ENCODE data around the gene ST8SIA5. TPM values are rescaled to one million over a fixed set of nuclear protein-coding genes. Genes with fewer than 3 reads are reported as not detected.

ST8SIA5 gene
- total RNA-seq, 4 donors from 2014 or later: not detected

DNA sequence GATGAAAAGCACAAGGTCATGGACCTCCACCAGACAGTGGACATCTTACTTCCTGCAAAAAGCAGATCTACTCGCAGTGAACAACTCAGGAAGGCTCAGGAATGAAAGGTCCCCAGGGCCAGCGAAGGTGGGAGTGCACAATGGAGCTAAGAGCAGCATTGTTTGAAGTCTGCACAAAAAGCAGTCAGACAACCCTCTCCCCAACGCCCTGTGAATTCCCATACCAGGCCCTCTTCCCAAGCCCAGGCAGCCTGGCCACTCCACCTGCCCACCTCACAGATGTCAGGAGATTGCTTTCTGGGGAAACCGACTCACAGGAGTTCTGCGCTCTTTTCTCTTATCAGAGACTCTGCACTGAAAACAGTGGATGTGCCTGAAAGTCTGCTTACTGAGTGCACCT lies 34.8 kb downstream of the ST8SIA5 start:
- H3K36me3 ChIP-seq: no peaks in the 10 kb centered on the region
- no peaks in the 10 kb centered on the region for H3K9me3 ChIP-seq
- no peak for DNase-seq
- no peaks in the 10 kb centered on the region for H3K27me3 ChIP-seq
- TF ChIP-seq POLR2A (IDR thresholded peaks at IDR 0.05): no peak
- TF ChIP-seq, protein P1, sequence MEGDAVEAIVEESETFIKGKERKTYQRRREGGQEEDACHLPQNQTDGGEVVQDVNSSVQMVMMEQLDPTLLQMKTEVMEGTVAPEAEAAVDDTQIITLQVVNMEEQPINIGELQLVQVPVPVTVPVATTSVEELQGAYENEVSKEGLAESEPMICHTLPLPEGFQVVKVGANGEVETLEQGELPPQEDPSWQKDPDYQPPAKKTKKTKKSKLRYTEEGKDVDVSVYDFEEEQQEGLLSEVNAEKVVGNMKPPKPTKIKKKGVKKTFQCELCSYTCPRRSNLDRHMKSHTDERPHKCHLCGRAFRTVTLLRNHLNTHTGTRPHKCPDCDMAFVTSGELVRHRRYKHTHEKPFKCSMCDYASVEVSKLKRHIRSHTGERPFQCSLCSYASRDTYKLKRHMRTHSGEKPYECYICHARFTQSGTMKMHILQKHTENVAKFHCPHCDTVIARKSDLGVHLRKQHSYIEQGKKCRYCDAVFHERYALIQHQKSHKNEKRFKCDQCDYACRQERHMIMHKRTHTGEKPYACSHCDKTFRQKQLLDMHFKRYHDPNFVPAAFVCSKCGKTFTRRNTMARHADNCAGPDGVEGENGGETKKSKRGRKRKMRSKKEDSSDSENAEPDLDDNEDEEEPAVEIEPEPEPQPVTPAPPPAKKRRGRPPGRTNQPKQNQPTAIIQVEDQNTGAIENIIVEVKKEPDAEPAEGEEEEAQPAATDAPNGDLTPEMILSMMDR (IDR thresholded peaks at IDR 0.05): no peak
- no peak overlapping the region for H3K27ac ChIP-seq
- intact Hi-C loops (cut with DNase I): no loop called here
- 52 to 58% methylated on average over 2 to 5 of the region's 5 CpGs for WGBS, 2 donors
- H3K4me1 ChIP-seq: peaks cover 0 to 16% (median 0%) of the 10 kb centered on the region in 3 donors
- no peak overlapping the region for H3K4me3 ChIP-seq

DNA sequence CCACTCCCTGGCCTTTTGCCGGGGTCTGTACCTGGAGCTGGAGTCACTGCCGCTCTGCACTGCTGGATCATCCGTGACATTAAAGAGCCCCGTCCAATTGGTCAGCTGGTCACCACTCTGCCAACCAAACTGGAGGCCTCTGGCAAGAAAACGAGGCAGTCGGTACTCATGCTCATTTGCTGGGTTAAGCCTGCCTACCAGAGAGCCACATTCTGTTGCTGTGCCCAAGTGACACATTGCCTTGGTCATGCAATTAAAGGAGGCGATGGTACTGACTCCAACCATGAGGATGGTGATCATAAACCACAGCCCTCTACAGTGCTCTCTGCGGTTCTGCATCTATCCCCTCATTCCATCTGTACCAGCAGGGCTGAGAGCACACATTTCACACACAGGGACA lies 35.5 kb downstream of the ST8SIA5 start:
- 76 to 93% methylated on average over 3 to 6 of the region's 8 CpGs for WGBS, 2 donors
- TF ChIP-seq POLR2A (IDR thresholded peaks at IDR 0.05): no peak
- TF ChIP-seq, protein P1 (IDR thresholded peaks at IDR 0.05): no peak

DNA sequence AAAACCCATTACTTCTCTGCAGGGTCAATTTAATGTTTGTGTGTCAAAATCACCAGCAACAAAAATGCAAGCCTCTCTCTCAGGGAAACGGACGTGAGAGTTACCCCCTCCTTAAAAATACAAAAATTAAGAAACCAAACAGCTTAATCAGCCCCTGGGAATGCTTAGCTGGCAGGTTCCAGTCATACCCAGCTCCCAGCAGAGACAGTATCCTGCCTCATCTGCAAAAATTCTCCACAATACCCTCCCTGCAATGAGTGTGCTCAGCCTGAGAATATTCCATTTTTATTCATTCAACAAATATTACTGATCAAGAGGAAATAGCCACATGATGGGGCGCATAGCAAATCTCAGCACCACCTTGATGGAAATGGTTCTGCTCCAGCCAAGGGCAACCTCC lies 36.3 kb downstream of the ST8SIA5 start:
- intact Hi-C loops (cut with DNase I): no loop called here
- TF ChIP-seq, protein P1 (IDR thresholded peaks at IDR 0.05): no peak
- TF ChIP-seq POLR2A (IDR thresholded peaks at IDR 0.05): no peak
- WGBS, 2 donors: 76 to 77% methylated on average over 2 to 3 of the region's 3 CpGs

More for the DNA sequence above, 35.5 kb downstream of the ST8SIA5 start:
- no peaks in the 10 kb centered on the region for H3K27me3 ChIP-seq
- intact Hi-C loops (cut with DNase I): no loop called here
- H3K9me3 ChIP-seq: no peaks in the 10 kb centered on the region
- H3K27ac ChIP-seq: no peak overlapping the region
- no peaks in the 10 kb centered on the region for H3K36me3 ChIP-seq
- no peak for DNase-seq
- peaks cover 0 to 16% (median 0%) of the 10 kb centered on the region in 3 donors for H3K4me1 ChIP-seq
- H3K4me3 ChIP-seq: no peak overlapping the region

DNA sequence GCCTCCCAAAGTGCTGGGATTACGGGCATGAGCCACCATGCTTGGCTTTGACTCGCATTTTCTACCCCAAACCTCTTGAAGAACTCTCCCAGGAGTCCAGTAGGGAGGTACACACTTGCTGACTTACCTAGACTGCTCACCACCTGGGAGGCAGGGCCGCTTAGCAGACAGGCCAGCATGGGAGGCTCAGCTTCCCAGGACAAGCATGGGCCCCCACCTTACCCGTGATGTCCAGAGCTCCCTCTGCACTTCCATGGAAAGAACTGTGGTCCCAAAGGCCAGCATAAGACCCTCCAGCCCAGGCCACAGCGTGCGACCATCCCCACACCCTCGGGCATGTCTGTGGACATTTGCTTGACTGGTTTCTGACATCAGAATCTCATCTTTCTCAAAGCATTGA lies 36.8 kb downstream of the ST8SIA5 start:
- no peak for DNase-seq
- Histone ChIP-seq H3K27ac (no peak overlapping the region), H3K4me1 (peaks cover 0 to 16% (median 0%) of the 10 kb centered on the region in 3 donors), H3K36me3 (no peaks in the 10 kb centered on the region), H3K9me3 (no peaks in the 10 kb centered on the region), H3K4me3 (no peak overlapping the region), H3K27me3 (no peaks in the 10 kb centered on the region)
- TF ChIP-seq POLR2A (IDR thresholded peaks at IDR 0.05): no peak
- TF ChIP-seq, protein P1 (IDR thresholded peaks at IDR 0.05): no peak
- intact Hi-C loops (cut with DNase I): no loop called here
- 36 to 81% methylated on average over 2 to 3 of the region's 7 CpGs for WGBS, 2 donors

More for the DNA sequence above, 36.3 kb downstream of the ST8SIA5 start:
- H3K36me3 ChIP-seq: no peaks in the 10 kb centered on the region
- no peak overlapping the region for H3K27ac ChIP-seq
- H3K4me1 ChIP-seq: peaks cover 0 to 16% (median 0%) of the 10 kb centered on the region in 3 donors
- H3K4me3 ChIP-seq: no peak overlapping the region
- DNase-seq: no peak
- H3K9me3 ChIP-seq: no peaks in the 10 kb centered on the region
- no peaks in the 10 kb centered on the region for H3K27me3 ChIP-seq

DNA sequence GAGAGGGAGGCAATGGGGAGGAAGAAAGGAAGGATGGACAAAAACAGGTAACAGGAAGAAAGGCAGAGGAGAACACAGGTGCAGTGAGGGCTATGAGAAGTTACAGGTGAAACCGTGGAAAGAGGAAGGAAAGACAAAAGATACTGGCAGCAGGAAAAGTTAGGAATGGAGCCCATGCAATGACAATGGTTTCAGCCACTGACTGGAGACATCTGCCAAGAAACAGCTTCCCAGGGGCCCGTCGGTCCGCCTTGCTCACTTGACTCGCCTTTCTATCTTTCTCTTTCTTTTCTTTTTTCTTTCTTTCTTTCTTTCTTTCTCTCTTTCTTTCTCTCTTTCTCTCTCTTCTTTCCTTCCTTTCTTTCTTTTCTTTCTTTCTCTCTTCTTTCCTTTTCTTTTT lies 37.5 kb downstream of the ST8SIA5 start:
- no peaks in the 10 kb centered on the region for H3K27me3 ChIP-seq
- peaks cover 0 to 16% (median 0%) of the 10 kb centered on the region in 3 donors for H3K4me1 ChIP-seq
- DNase-seq: no peak
- H3K36me3 ChIP-seq: no peaks in the 10 kb centered on the region
- H3K4me3 ChIP-seq: no peak overlapping the region
- no peak overlapping the region for H3K27ac ChIP-seq
- TF ChIP-seq, protein P1 (IDR thresholded peaks at IDR 0.05): no peak
- TF ChIP-seq POLR2A (IDR thresholded peaks at IDR 0.05): no peak
- WGBS, 2 donors: 57 to 61% methylated on average over 5 of the region's 5 CpGs
- intact Hi-C loops (cut with DNase I): no loop called here
- H3K9me3 ChIP-seq: no peaks in the 10 kb centered on the region
